Caco-2 (cell line): ENCODE data around the gene FAF2. TPM values are rescaled to one million over a fixed set of nuclear protein-coding genes. Genes with fewer than 3 reads are reported as not detected.

ENCODE experiments used
- BruUV-seq: library from RNA; stranded (reverse); fragments of 400-500 nt; replicated peaks from 2 replicates; lab custom pipeline; 2021; lab: Mats Ljungman, UMichigan
- CTCF ChIA-PET: fragments of 300-600 bp; sonication (Branson Sonifier 250); formaldehyde crosslinking; loops from one replicate; lab custom pipeline; 2022; ENCODE audit warnings: antibody characterized with exemption; lab: Charles Lee
- POLR2A ChIA-PET: fragments of 300-600 bp; sonication (Branson Sonifier 250); formaldehyde crosslinking; loops from one replicate; lab custom pipeline; 2022; ENCODE audit warnings: antibody characterized with exemption; lab: Charles Lee
- DNase-seq, 2 experiments: peaks; one replicate each; pipeline versions ENCODE4 v3.0.0 to v3.0.0-alpha.2; 2020 to 2022
- H3K27me3 ChIP-seq: replicated peaks from 2 replicates; pipeline ENCODE4 v1.6.0; 2011; ENCODE audit warnings: low read length; ENCODE audit not compliant: control insufficient read depth, insufficient read depth
- H3K36me3 ChIP-seq: 2 replicates; pipeline ENCODE4 v1.5.1; 2011; ENCODE audit warnings: low read length; ENCODE audit not compliant: control insufficient read depth, insufficient read depth
- H3K4me1 ChIP-seq: fragments of 250-450 bp; sonication (Bioruptor Pico); 2 replicates; pipeline ENCODE4 v1.5.1; 2020; ENCODE audit warnings: mild to moderate bottlenecking
- H3K4me3 ChIP-seq: 2 replicates; pipeline ENCODE4 v1.5.1; 2011; ENCODE audit warnings: low read depth, mild to moderate bottlenecking, control low read depth, low read length
- H3K9me3 ChIP-seq: fragments of 250-450 bp; sonication (Bioruptor Pico); 2 replicates; pipeline ENCODE4 v1.5.1; 2020; ENCODE audit warnings: mild to moderate bottlenecking, moderate library complexity
- H3K27ac Mint-ChIP-seq: one replicate; pipeline ENCODE4 v1.8.0; 2022; ENCODE audit warnings: mixed read lengths; ENCODE audit not compliant: unreplicated experiment
- H3K27me3 Mint-ChIP-seq: one replicate; pipeline ENCODE4 v1.8.0; 2022; ENCODE audit warnings: mixed read lengths; ENCODE audit not compliant: insufficient read depth, unreplicated experiment
- H3K36me3 Mint-ChIP-seq: one replicate; pipeline ENCODE4 v1.8.0; 2022; ENCODE audit warnings: mild to moderate bottlenecking, mixed read lengths; ENCODE audit not compliant: insufficient read depth, unreplicated experiment
- H3K4me1 Mint-ChIP-seq: one replicate; pipeline ENCODE4 v1.8.0; 2022; ENCODE audit warnings: low read depth, mixed read lengths; ENCODE audit not compliant: unreplicated experiment
- H3K4me3 Mint-ChIP-seq: one replicate; pipeline ENCODE4 v1.8.0; 2022; ENCODE audit warnings: mild to moderate bottlenecking, moderate library complexity, mixed read lengths; ENCODE audit not compliant: unreplicated experiment
- H3K9me3 Mint-ChIP-seq: one replicate; pipeline ENCODE4 v1.8.0; 2022; ENCODE audit warnings: mixed read lengths; ENCODE audit not compliant: unreplicated experiment
- CTCF ChIP-seq, 2 experiments: fragments of 200-600 bp in 1 of 2; IDR thresholded peaks; 1 replicate in 1 of 2; 2 replicates in 1 of 2; pipeline versions ENCODE4 v1.5.1 to v1.8.0; 2011 to 2022; ENCODE audit warnings: antibody characterized with exemption in 1 of 2, control low read depth in 1 of 2, inconsistent platforms in 1 of 2, low read depth in 1 of 2, low read length in 1 of 2, mild to moderate bottlenecking in 1 of 2, moderate library complexity in 1 of 2; ENCODE audit not compliant: insufficient read depth in 1 of 2, severe bottlenecking in 1 of 2, unreplicated experiment in 1 of 2
- intact Hi-C: fragments of 100-400 bp; cut with micrococcal nuclease; formaldehyde crosslinking; loops from one replicate; pipeline ENCODE4 v1.10.0; 2022; ENCODE audit not compliant: unreplicated experiment
- total RNA-seq: library from RNA; stranded (reverse); gene quantifications from 2 replicates; pipeline ENCODE4 v1.2.3, GENCODE V29; 2022

The FAF2 gene
- total RNA-seq, 1 experiment from 2014 or later: 55.5 TPM

DNA sequence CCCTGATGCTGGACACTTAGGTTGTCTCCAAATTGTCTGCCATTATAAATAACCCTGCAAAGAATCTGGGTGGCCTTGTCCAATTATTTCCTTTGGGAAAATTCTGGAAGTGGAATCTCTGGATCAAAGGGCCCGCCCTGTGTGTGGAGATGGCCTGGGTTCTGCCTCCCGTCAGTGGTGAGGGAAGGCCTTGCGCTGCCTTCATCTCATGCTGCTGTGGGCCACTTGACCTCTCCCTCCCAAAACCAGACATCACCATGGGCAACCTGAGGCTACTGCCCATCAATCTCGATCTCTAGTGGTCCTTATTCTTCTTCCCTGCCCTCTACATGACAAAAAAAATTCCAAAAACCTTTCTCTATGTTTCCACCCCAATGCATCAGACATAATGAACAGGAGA lies 38.4 kb upstream of the FAF2 start:
- no peak overlapping the region for H3K27ac Mint-ChIP-seq
- H3K4me3 Mint-ChIP-seq: no peak overlapping the region
- Histone ChIP-seq H3K4me1 (no peaks in the 10 kb centered on the region), H3K27me3 (no peaks in the 10 kb centered on the region), H3K36me3 (no peaks in the 10 kb centered on the region), H3K9me3 (no peaks in the 10 kb centered on the region), H3K4me3 (no peak overlapping the region)
- CTCF ChIA-PET: no interaction called here
- no TSS peak for BruUV-seq
- peaks cover 40% of the 10 kb centered on the region for H3K36me3 Mint-ChIP-seq
- no peaks in the 10 kb centered on the region for H3K9me3 Mint-ChIP-seq
- H3K4me1 Mint-ChIP-seq: peaks cover 9% of the 10 kb centered on the region
- no peaks in the 10 kb centered on the region for H3K27me3 Mint-ChIP-seq
- TF ChIP-seq CTCF (IDR thresholded peaks at IDR 0.05; ENCODE audit: insufficient read depth in 1 of 2, low read depth in 1 of 2, low read length in 1 of 2, severe bottlenecking in 1 of 2, unreplicated experiment in 1 of 2): no peak
- POLR2A ChIA-PET: no interaction called here
- intact Hi-C loops: loop anchor here (10.0 kb wide), 1 partner anchor 75 kb away; no protein-coding TSS in a partner anchor
- DNase-seq: no peak

- Histone ChIP-seq H3K36me3 (no peaks in the 10 kb centered on the region), H3K27me3 (no peaks in the 10 kb centered on the region), H3K9me3 (no peaks in the 10 kb centered on the region), H3K4me3 (no peak overlapping the region), H3K4me1 (peaks cover 4% of the 10 kb centered on the region; the same call in 1 of the 2 replicates)
- Mint-ChIP-seq H3K4me3 (no peak overlapping the region), H3K36me3 (peaks cover 38% of the 10 kb centered on the region), H3K27me3 (no peaks in the 10 kb centered on the region), H3K9me3 (no peaks in the 10 kb centered on the region), H3K4me1 (peaks cover 9% of the 10 kb centered on the region), H3K27ac (no peak overlapping the region)
- ChIA-PET POLR2A (no interaction called here), CTCF (no interaction called here)
- no TSS peak for BruUV-seq
- no peak for DNase-seq
- intact Hi-C loops: loop anchor here (10.0 kb wide), 1 partner anchor 74 kb away; no protein-coding TSS in a partner anchor
- TF ChIP-seq CTCF (IDR thresholded peaks at IDR 0.05; ENCODE audit: insufficient read depth in 1 of 2, low read depth in 1 of 2, low read length in 1 of 2, severe bottlenecking in 1 of 2, unreplicated experiment in 1 of 2): no peak
These were observed 37.6 kb upstream of the FAF2 start for GRCh38 chr5:176410486-176411180.

DNA sequence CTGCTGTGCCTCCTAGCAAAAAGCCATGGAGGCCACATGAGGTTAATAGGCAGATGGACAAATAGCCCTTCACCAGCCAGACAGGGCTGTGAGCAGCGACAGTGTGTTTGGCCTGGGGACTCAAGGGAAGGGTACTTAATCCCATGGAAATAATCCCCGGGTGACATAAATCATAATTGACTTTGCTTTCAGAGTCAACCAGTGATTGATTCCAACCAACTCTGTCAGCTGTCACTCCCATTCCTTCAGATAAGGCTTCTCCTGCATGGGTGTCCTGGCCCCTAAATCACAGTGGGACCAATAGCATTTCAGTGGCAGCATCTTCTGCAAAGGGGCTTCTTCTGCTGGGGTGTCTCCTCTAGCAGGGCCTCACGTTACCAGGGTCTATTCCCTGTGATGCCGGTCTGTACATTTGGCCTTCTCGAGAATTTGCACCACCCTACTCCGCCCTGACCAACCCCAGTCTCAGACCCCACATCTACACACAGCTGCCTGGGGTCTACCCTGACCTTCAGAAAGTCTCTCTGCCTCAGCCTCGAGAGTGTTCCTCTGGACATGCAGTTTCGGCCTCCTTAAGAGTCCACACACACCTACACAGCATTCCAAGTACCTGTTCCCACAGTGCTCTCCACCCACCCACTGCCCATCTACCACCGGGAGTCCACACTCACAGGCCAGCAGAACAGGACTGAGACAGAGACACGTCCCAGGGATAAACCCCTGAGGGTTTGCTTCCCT lies 35.5 kb upstream of the FAF2 start:
- POLR2A ChIA-PET: no interaction called here

More for the DNA sequence above, 35.5 kb upstream of the FAF2 start:
- H3K4me3 Mint-ChIP-seq: no peak overlapping the region
- no TSS peak for BruUV-seq
- Histone ChIP-seq H3K36me3 (no peaks in the 10 kb centered on the region), H3K4me1 (peaks cover 12% of the 10 kb centered on the region), H3K4me3 (no peak overlapping the region), H3K27me3 (no peaks in the 10 kb centered on the region), H3K9me3 (no peaks in the 10 kb centered on the region)
- peaks cover 27% of the 10 kb centered on the region for H3K36me3 Mint-ChIP-seq
- no peak overlapping the region for H3K27ac Mint-ChIP-seq
- no peak for DNase-seq
- no peak for TF ChIP-seq CTCF (IDR thresholded peaks at IDR 0.05; ENCODE audit: insufficient read depth in 1 of 2, low read depth in 1 of 2, low read length in 1 of 2, severe bottlenecking in 1 of 2, unreplicated experiment in 1 of 2)
- CTCF ChIA-PET: no interaction called here
- no peaks in the 10 kb centered on the region for H3K27me3 Mint-ChIP-seq
- H3K4me1 Mint-ChIP-seq: peaks cover 17% of the 10 kb centered on the region
- intact Hi-C loops: loop anchor here (10.0 kb wide), 1 partner anchor 72 kb away; no protein-coding TSS in a partner anchor
- H3K9me3 Mint-ChIP-seq: no peaks in the 10 kb centered on the region
